ENCODE results near the gene VCL. TPM values are rescaled to one million over a fixed set of nuclear protein-coding genes. Genes with fewer than 3 reads are reported as not detected.

VCL gene
- total and polyA plus RNA-seq, 9 of the 15 experiments (the other 6 are each of a cell fraction or from before 2014, with no cell fraction given) = 29.8 to 186 (median 76.4) TPM

DNA sequence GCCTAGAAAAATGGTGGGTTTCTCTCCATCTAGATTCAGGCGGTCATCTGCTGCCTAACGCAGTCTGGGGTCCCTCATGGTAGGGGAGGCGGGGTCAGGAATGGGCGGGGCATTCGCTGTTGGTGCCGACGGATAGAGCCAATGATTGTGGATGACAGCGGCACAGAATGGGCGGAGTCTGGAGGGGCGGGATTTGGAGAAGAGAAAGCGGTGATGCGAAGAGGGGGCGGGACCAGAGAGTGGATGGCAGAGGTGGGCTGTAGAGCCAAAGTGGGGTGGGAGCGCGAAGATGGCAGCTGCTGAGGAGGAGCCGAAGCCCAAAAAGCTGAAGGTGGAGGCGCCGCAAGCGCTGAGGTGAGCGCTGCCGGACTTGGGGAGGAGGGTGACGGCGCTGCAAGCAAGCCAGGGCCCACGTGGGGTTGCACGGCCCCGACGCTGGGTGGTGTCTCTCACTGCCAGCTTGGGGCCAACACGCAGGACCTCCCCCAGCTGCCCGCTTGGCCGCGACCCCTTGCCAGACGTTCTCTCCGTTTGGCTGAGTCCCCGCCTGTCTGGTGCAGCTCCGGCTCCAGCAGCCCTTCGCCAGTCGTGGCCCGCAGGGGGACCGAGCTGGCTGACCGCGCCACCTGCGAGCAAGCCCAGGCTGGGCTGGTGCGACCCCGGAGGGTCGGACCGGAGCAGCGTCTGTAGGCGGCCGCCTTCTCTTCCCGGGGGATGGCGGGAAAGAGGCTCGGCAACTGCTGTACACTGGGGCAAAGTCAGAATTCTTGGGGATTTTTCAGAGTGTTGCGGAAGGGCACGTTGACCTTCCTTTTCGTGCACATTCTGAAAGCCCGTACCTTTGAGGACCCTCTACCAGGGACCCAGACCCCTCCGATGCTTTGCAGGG lies 153.3 kb downstream of the VCL start, which contains the start of gene ADK (continued):
- TF ChIP-seq, protein P1, sequence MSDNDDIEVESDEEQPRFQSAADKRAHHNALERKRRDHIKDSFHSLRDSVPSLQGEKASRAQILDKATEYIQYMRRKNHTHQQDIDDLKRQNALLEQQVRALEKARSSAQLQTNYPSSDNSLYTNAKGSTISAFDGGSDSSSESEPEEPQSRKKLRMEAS (CRISPR knock-in tag; IDR thresholded peaks at IDR 0.05) = peak; percentile 94
- TF ChIP-seq TBL1XR1 (IDR thresholded peaks at IDR 0.05; ENCODE audit: low read length in 2 of 2) = peak in 1 of 2 experiments; percentile 12; a peak in 1 of 4 replicates
- peak; percentile 48 for TF ChIP-seq FUS (optimal IDR thresholded peaks at IDR 0.05; ENCODE audit: low read depth, low read length)
- TF ChIP-seq POLR2G (IDR thresholded peaks at IDR 0.05; ENCODE audit: low read depth, low read length) = peak; percentile 88
- no peak for TF ChIP-seq CREB1 (IDR thresholded peaks at IDR 0.05)
- TF ChIP-seq CREB1 (CRISPR knock-in tag; IDR thresholded peaks at IDR 0.05) = peak; percentile 57
- no peak for TF ChIP-seq MCM7 (IDR thresholded peaks at IDR 0.05)
- no peak for TF ChIP-seq PRMT5 (CRISPR knock-in tag; IDR thresholded peaks at IDR 0.05)
- TF ChIP-seq TOE1 (IDR thresholded peaks at IDR 0.05; ENCODE audit: borderline replicate concordance) = 0 out of 2 replicates have a peak, but pooled peaks have one; percentile 18
- no peak for TF ChIP-seq TOE1 (CRISPR knock-in tag; IDR thresholded peaks at IDR 0.05; ENCODE audit: borderline replicate concordance, low read depth)
- TF ChIP-seq PCBP1 (IDR thresholded peaks at IDR 0.05; ENCODE audit: low read depth, low read length, poor library complexity, severe bottlenecking) = peak; percentile 35
- peak; percentile 35; the same call in 1 of the 2 replicates for TF ChIP-seq ZNF143 (CRISPR knock-in tag; IDR thresholded peaks at IDR 0.05)
- no peak for TF ChIP-seq TEAD4 (IDR thresholded peaks at IDR 0.05; ENCODE audit: low read length)
- TF ChIP-seq TEAD4 (CRISPR knock-in tag; IDR thresholded peaks at IDR 0.05; ENCODE audit: borderline replicate concordance) = 0 out of 2 replicates have a peak, but pooled peaks have one; percentile 59
- TF ChIP-seq, protein P2, sequence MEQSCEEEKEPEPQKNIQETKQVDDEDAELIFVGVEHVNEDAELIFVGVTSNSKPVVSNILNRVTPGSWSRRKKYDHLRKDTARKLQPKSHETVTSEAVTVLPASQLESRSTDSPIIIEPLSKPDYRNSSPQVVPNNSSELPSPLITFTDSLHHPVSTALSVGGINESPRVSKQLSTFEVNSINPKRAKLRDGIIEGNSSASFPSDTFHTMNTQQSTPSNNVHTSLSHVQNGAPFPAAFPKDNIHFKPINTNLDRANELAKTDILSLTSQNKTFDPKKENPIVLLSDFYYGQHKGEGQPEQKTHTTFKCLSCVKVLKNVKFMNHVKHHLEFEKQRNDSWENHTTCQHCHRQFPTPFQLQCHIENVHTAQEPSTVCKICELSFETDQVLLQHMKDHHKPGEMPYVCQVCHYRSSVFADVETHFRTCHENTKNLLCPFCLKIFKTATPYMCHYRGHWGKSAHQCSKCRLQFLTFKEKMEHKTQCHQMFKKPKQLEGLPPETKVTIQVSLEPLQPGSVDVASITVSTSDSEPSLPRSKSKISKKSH (CRISPR knock-in tag; IDR thresholded peaks at IDR 0.05) = 0 out of 2 replicates have a peak, but pooled peaks have one; percentile 40
- 0 out of 2 replicates have a peak, but pooled peaks have one; percentile 76 for TF ChIP-seq LCOR (CRISPR knock-in tag; IDR thresholded peaks at IDR 0.05)
- peak; percentile 64 for TF ChIP-seq FIP1L1 (IDR thresholded peaks at IDR 0.05; ENCODE audit: low read depth, low read length, poor library complexity, severe bottlenecking)
- 0 out of 2 replicates have a peak, but pooled peaks have one; percentile 7 for TF ChIP-seq DIDO1 (tag; IDR thresholded peaks at IDR 0.05; ENCODE audit: low read depth)
- TF ChIP-seq ZNF224 (CRISPR knock-in tag; IDR thresholded peaks at IDR 0.05) = peak; percentile 81; the same call in 1 of the 2 replicates
- TF ChIP-seq, protein P3, sequence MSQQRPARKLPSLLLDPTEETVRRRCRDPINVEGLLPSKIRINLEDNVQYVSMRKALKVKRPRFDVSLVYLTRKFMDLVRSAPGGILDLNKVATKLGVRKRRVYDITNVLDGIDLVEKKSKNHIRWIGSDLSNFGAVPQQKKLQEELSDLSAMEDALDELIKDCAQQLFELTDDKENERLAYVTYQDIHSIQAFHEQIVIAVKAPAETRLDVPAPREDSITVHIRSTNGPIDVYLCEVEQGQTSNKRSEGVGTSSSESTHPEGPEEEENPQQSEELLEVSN (IDR thresholded peaks at IDR 0.05; ENCODE audit: borderline replicate concordance in 1 of 2, extremely low read depth in 1 of 2, insufficient read depth in 1 of 2, insufficient read length in 1 of 2, low read depth in 1 of 2, low read length in 1 of 2, poor library complexity in 1 of 2, severe bottlenecking in 1 of 2) = peak; percentile 13 to 91
- TF ChIP-seq, protein P4, sequence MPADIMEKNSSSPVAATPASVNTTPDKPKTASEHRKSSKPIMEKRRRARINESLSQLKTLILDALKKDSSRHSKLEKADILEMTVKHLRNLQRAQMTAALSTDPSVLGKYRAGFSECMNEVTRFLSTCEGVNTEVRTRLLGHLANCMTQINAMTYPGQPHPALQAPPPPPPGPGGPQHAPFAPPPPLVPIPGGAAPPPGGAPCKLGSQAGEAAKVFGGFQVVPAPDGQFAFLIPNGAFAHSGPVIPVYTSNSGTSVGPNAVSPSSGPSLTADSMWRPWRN (IDR thresholded peaks at IDR 0.05; ENCODE audit: low read depth) = 0 out of 2 replicates have a peak, but pooled peaks have one; percentile 10
- TF ChIP-seq ZNF780A (CRISPR knock-in tag; IDR thresholded peaks at IDR 0.05) = no peak
- TF ChIP-seq CXXC5 (CRISPR knock-in tag; IDR thresholded peaks at IDR 0.05) = peak; percentile 56; the same call in 1 of the 2 replicates
- TF ChIP-seq POLR2B (IDR thresholded peaks at IDR 0.05; ENCODE audit: low read depth, partially characterized antibody) = peak; percentile 71

Measured in K562 (cell line).